AG04449 (cell line): Measurements from ENCODE around the gene CENPV.
A peak's percentile ranks its signal among the peaks of the same experiment; 100 is the strongest.
"Not testable (repeated sequence)": the region's sequence is repeated elsewhere in the genome, so short reads cannot be mapped to it uniquely, and the experiment has no call there.

Experiments used
- CTCF ChIA-PET: fragments of 350-600 bp; formaldehyde crosslinking; extraction: SDS; loops from one replicate; lab custom pipeline; 2021; ENCODE audit warnings: antibody characterized with exemption; lab: Yijun Ruan, JAX
- POLR2A ChIA-PET: fragments of 400-600, 350-600 bp; formaldehyde crosslinking; extraction: SDS; loops from one replicate; lab custom pipeline; 2020; ENCODE audit warnings: antibody characterized with exemption, inconsistent platforms; lab: Yijun Ruan, JAX
- DNase-seq: peaks from one replicate; pipeline ENCODE4 v3.0.0-alpha.2; 2010; ENCODE audit warnings: low read depth, low spot score
- H3K4me3 ChIP-seq: 2 replicates; pipeline ENCODE4 v1.5.1; 2011; ENCODE audit warnings: low read depth, mild to moderate bottlenecking, control low read depth, low read length
- CTCF ChIP-seq: IDR thresholded peaks from one replicate; pipeline ENCODE4 v1.5.1; 2011; ENCODE audit warnings: mild to moderate bottlenecking, moderate library complexity, low read length, control low read depth, inconsistent platforms; ENCODE audit not compliant: insufficient read depth; ENCODE audit errors: missing control alignments

The CENPV gene

GRCh38 chr17:16314859-16315258 is 38.4 kb downstream of the CENPV start:
- POLR2A ChIA-PET, result no interaction called here
- TF ChIP-seq CTCF, result no peak
- DNase-seq, result no peak
- CTCF ChIA-PET, result interaction anchor here (5.5 kb wide), 1 partner anchor 10 kb away, joined by 30 read pairs; no protein-coding TSS in a partner anchor
- H3K4me3 ChIP-seq, result no peak overlapping the region

- no peak for DNase-seq
- ChIA-PET CTCF (interaction anchor here (1.4 to 5.5 kb wide), 2 partner anchors 9 to 10 kb away, joined by 3 to 30 read pairs; no protein-coding TSS in a partner anchor), POLR2A (no interaction called here)
- no peak for TF ChIP-seq CTCF
- no peak overlapping the region for H3K4me3 ChIP-seq
These were observed 39.1 kb downstream of the CENPV start for GRCh38 chr17:16314189-16314588.

- no peak overlapping the region for H3K4me3 ChIP-seq
- no peak for DNase-seq
- no peak for TF ChIP-seq CTCF
- ChIA-PET POLR2A (no interaction called here), CTCF (interaction anchor here (1.4 to 5.5 kb wide), 2 partner anchors 8 to 10 kb away, joined by 3 to 30 read pairs; no protein-coding TSS in a partner anchor)
These were observed 39.9 kb downstream of the CENPV start for GRCh38 chr17:16313139-16314090.

- CTCF ChIA-PET, H3K4me3 ChIP-seq, DNase-seq, POLR2A ChIA-PET: not testable (repeated sequence)
These were observed 41.2 kb downstream of the CENPV start for GRCh38 chr17:16312061-16312460.

- POLR2A ChIA-PET, result no interaction called here
- TF ChIP-seq CTCF, result no peak
- CTCF ChIA-PET, result interaction anchor here (1.6 to 3.1 kb wide), 8 partner anchors 9 to 215 kb away, joined by 6 to 30 read pairs (median 7); no protein-coding TSS in a partner anchor
- DNase-seq, result no peak
- no peak overlapping the region for H3K4me3 ChIP-seq
These were observed 47.1 kb downstream of the CENPV start for GRCh38 chr17:16306211-16306610.

GRCh38 chr17:16304830-16305229 is 48.4 kb downstream of the CENPV start:
- CTCF ChIA-PET, result interaction anchor here (0.9 to 3.1 kb wide), 12 partner anchors 10 to 217 kb away, joined by 3 to 30 read pairs (median 7); partner anchors contain the start of gene CENPV
- no peak for DNase-seq
- POLR2A ChIA-PET, result no interaction called here
- H3K4me3 ChIP-seq, result no peak overlapping the region
- peak; percentile 65 for TF ChIP-seq CTCF
